HG03135 (cell line): ENCODE results near the gene KIF24.
"Not testable (repeated sequence)": the region's sequence is repeated elsewhere in the genome, so short reads cannot be mapped to it uniquely, and the experiment has no call there.

Experiments
- ATAC-seq: cut with Tn5 transposase; IDR thresholded peaks from one replicate; pipeline ENCODE4 v1.9.1; 2021; ENCODE audit warnings: mild to moderate bottlenecking, moderate library complexity; ENCODE audit not compliant: unreplicated experiment

KIF24 gene

DNA sequence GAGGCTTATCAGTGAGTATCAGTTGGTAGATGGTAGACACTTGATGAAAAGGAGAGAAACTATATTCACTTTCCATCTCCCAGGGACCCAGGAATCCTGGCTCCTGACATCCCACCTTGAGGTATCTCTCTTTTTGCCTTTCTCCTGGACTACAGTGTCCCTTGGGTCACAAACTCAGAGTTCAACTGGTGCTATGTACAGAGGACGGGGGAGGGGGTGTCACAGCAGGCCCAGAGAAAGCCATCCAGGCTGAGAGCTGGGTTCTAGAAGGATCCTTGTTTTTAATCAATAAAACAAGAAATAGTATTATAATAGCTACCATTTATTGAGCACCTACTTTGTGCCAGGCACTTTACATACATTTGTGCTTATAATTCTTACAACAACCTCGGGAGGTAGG lies 37.3 kb upstream of the KIF24 start:
- no peak for ATAC-seq

GRCh38 chr9:34365282-34365681 lies 36.2 kb upstream of the KIF24 start:
- ATAC-seq, result no peak

- ATAC-seq, result no peak
Observed at GRCh38 chr9:34363619-34364351, 34.7 kb upstream of the KIF24 start.

GRCh38 chr9:34362614-34363214 lies 33.6 kb upstream of the KIF24 start:
- ATAC-seq, result no peak

GRCh38 chr9:34352957-34353356 lies 23.9 kb upstream of the KIF24 start:
- not testable (repeated sequence) for ATAC-seq

DNA sequence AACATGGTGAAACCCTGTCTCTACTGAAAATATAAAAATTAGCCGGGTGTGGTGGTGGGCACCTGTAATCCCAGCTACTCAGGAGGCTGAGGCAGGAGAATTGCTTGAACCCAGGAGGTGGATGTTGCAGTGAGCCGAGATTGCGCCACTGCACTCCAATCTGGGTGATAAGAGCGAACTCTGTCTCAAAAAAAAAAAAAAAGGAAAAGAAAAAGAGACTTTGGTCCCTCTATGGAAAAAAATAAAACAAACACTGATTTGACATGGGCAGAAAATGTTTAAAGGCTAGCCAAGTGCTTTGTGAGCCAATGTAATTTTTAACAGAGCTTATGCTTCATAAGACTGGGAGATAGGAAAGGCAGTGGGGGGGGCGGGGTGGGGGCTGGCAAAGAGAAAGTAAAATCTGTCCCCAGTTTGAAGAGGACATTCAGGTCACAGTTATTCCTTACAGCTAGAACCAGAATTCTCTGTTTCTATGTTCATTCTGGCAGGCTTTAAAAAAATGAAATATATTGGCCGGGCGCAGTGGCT lies 23.1 kb upstream of the KIF24 start:
- not testable (repeated sequence) for ATAC-seq

DNA sequence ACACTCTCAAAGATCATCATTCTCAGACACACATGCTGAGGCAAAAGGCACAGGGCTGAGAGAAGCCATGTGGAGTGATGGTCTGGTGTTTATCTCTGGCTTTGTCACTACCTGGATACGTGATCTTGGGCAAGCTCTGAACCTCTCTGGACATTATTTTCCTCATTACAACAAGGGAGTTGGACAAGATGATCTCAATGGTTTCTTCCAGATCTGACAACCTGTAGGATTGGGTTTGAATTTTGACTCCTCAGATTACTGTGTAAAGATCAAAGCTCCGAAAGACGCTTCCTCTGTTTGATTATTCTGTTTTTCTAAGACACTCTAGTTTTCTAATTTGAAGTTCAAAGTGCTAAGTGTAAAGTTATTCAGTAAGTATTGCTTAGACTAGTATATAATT lies 20.3 kb upstream of the KIF24 start:
- ATAC-seq, result no peak

DNA sequence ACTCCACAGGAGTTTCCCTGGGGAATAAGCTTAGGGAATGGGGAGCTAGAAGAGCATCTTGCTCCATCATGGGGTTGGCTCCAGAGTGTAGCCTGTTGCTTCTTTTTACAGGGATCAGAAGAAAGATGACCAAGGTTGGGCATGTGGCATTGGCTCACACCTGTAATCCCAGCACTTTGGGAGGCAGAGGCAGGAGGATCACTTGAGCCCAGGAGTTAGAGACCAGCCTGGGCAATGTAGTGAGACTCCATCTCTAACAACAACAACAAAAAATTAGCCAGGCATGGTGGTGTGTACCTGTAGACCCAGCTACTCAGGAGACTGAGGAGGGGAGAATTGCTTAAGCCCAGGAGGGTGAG lies 18.7 kb upstream of the KIF24 start:
- ATAC-seq, result no peak

- no peak for ATAC-seq
Observed at GRCh38 chr9:34346873-34347799, 18.1 kb upstream of the KIF24 start.

- no peak for ATAC-seq
Observed at GRCh38 chr9:34343605-34344004, 14.5 kb upstream of the KIF24 start.

DNA sequence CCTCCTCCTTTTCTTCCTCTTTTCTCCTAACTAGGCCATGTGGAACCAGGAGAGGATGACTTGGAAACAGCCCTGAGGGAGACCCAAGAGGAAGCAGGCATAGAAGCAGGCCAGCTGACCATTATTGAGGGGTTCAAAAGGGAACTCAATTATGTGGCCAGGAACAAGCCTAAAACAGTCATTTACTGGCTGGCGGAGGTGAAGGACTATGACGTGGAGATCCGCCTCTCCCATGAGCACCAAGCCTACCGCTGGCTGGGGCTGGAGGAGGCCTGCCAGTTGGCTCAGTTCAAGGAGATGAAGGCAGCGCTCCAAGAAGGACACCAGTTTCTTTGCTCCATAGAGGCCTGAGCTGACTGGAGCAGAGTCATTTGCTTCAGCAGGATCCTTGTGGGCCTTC lies 14.0 kb upstream of the KIF24 start:
- no peak for ATAC-seq

- ATAC-seq, result no peak
Observed at GRCh38 chr9:34341659-34342295, 12.7 kb upstream of the KIF24 start.

DNA sequence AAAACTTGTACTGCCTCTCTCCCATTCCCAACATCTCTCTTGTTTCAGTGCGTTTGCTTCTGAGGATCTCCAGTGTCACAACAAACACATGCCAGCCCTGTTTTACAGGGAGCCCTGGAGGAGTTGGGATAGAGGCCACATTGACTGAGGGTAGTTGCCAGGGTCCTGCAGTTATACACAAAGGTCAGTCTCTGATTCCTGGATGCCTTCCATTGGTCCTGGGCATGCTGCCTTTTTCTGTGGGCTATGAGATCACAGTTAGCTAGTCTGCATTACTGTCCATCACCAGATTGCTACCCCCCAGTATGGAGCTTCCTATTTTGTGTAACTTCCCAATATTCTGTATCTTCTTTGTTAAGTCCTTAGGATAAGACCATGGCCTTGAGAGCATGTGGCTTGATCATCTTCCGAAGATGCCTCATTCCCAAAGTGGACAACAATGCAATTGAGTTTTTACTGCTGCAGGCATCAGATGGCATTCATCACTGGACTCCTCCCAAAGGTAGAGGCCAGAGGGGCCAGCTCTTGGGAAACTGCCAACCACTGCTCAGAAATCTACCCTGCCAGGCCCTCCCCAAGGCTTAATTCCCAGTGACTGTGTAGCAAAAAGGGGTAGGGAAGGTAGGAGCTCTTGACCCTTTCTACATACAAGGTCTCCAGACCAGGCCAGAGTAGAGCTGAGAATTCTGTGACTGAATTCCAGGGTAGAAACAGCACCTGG lies 9.8 kb upstream of the KIF24 start:
- ATAC-seq, result no peak

- ATAC-seq, result not testable (repeated sequence)
Observed at GRCh38 chr9:34338079-34338478, 9.0 kb upstream of the KIF24 start.

GRCh38 chr9:34337403-34337802 lies 8.3 kb upstream of the KIF24 start:
- no peak for ATAC-seq

DNA sequence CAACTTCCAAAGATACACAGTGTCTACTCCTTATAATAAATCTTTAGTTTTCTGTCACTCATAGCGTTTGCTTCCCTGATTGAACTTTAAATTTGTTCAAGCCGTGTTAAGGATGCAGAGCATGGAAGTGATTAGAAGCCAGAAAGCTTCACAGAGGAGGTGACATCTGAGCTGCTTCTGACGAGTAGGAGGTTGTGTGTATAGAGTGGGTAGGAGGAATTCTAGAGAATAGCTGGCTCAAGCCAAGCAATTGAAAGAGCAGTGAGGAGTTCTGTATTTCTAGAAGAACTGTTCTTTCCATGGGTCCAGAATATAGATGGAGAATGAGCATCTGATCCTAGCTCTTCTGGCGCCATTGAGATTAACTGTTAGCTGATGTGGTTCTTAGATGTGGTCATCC lies 6.3 kb upstream of the KIF24 start:
- ATAC-seq, result no peak

DNA sequence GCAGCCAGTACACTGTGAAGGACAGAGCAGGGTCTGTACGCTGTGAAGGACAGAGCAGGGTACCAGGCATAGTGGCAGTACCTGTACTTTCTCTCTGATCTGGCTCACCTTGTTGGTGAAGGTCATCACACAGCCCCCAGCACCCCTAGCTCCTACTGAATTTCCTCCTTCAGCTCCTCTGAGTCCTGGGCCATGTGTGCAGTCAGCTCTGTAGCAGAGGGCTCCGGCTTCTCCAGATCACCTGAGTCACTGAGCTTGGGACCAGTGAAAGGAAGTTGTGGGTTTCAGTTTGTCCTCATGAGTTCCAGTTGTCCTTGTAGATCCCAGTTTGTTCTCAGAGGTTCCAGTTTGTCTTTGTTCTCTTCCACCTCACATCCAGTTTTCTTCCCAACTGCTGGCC lies 5.8 kb upstream of the KIF24 start:
- ATAC-seq, result no peak

- ATAC-seq, result no peak
Observed at GRCh38 chr9:34334337-34334824, 5.3 kb upstream of the KIF24 start.

GRCh38 chr9:34333836-34334235 lies 4.8 kb upstream of the KIF24 start:
- no peak for ATAC-seq
